Measurements from ENCODE around the gene AMIGO2. TPM values are rescaled to one million over a fixed set of nuclear protein-coding genes. Genes with fewer than 3 reads are reported as not detected.

The AMIGO2 gene
- total RNA-seq, 4 donors from 2014 or later: 1.5 to 3.4 (median 3.1) TPM

GRCh38 chr12:47087088-47087688 lies 7.4 kb upstream of the AMIGO2 start:
- intact Hi-C loops (cut with DNase I; ENCODE audit: low total_unique reads): no loop called here
- 69% methylated on average over 2 of the region's 2 CpGs for WGBS, 2 donors
- DNase-seq (ENCODE audit: low spot score in 2 of 2): no peak
- no peak overlapping the region for H3K4me3 ChIP-seq (ENCODE audit: low read depth, poor library complexity, severe bottlenecking)
- no peak for TF ChIP-seq CTCF (IDR thresholded peaks at IDR 0.05)
- TF ChIP-seq POLR2A (IDR thresholded peaks at IDR 0.05): no peak

GRCh38 chr12:47085815-47086252 lies 6.1 kb upstream of the AMIGO2 start:
- no peak overlapping the region for H3K4me3 ChIP-seq (ENCODE audit: low read depth, poor library complexity, severe bottlenecking)
- intact Hi-C loops (cut with DNase I; ENCODE audit: low total_unique reads): no loop called here
- no peak for DNase-seq (ENCODE audit: low spot score in 2 of 2)
- 51 to 62% methylated on average over 6 of the region's 6 CpGs for whole genome bisulfite sequencing, 2 donors
- TF ChIP-seq CTCF (IDR thresholded peaks at IDR 0.05): no peak
- TF ChIP-seq POLR2A (IDR thresholded peaks at IDR 0.05): no peak

- no peak overlapping the region for H3K4me3 ChIP-seq (ENCODE audit: low read depth, poor library complexity, severe bottlenecking)
- intact Hi-C loops (cut with DNase I; ENCODE audit: low total_unique reads): no loop called here
- TF ChIP-seq CTCF (IDR thresholded peaks at IDR 0.05): no peak
- TF ChIP-seq POLR2A (IDR thresholded peaks at IDR 0.05): no peak
- WGBS, 2 donors: 82 to 89% methylated on average over 1 of the region's 1 CpG
- DNase-seq (ENCODE audit: low spot score in 2 of 2): no peak
Measured at GRCh38 chr12:47084172-47084571, 4.4 kb upstream of the AMIGO2 start.

- no peak overlapping the region for H3K4me3 ChIP-seq (ENCODE audit: low read depth, poor library complexity, severe bottlenecking)
- no peak for DNase-seq (ENCODE audit: low spot score in 2 of 2)
- WGBS, 2 donors: 53 to 67% methylated on average over 7 of the region's 7 CpGs
- intact Hi-C loops (cut with DNase I; ENCODE audit: low total_unique reads): no loop called here
- TF ChIP-seq CTCF (IDR thresholded peaks at IDR 0.05) (no peak), POLR2A (IDR thresholded peaks at IDR 0.05) (no peak)
Measured at GRCh38 chr12:47082796-47083621, 3.2 kb upstream of the AMIGO2 start.

- TF ChIP-seq CTCF (IDR thresholded peaks at IDR 0.05): no peak
- no peak for TF ChIP-seq POLR2A (IDR thresholded peaks at IDR 0.05)
- 69 to 73% methylated on average over 3 of the region's 3 CpGs for WGBS, 2 donors
- H3K4me3 ChIP-seq (ENCODE audit: low read depth, poor library complexity, severe bottlenecking): no peak overlapping the region
- intact Hi-C loops (cut with DNase I; ENCODE audit: low total_unique reads): no loop called here
- no peak for DNase-seq (ENCODE audit: low spot score in 2 of 2)
Measured at GRCh38 chr12:47082283-47082682, 2.5 kb upstream of the AMIGO2 start.

Measured in lower leg skin (tissue), 4 donors.